Left ventricle myocardium inferior (tissue), 1 donor: ENCODE data around the gene RAB40C. TPM values are rescaled to one million over a fixed set of nuclear protein-coding genes. Genes with fewer than 3 reads are reported as not detected.

Experiments used
- DNase-seq: peaks from one replicate; pipeline ENCODE4 v3.0.0-alpha.2; 2020
- H3K27ac ChIP-seq: fragments of 200-600 bp; replicated peaks from 2 replicates; pipeline ENCODE4 v1.8.0; 2021
- H3K27me3 ChIP-seq: fragments of 200-600 bp; 2 replicates; pipeline ENCODE4 v1.8.0; 2021; ENCODE audit warnings: low read depth
- H3K36me3 ChIP-seq: fragments of 200-600 bp; 2 replicates; pipeline ENCODE4 v1.8.0; 2021
- H3K4me1 ChIP-seq: fragments of 200-600 bp; 2 replicates; pipeline ENCODE4 v1.8.0; 2021
- H3K4me3 ChIP-seq: fragments of 200-600 bp; 2 replicates; pipeline ENCODE4 v1.8.0; 2021; ENCODE audit warnings: mild to moderate bottlenecking, moderate library complexity
- H3K9me3 ChIP-seq: fragments of 200-600 bp; replicated peaks from 2 replicates; pipeline ENCODE4 v1.8.0; 2021
- intact Hi-C: fragments of 100-400 bp; cut with micrococcal nuclease; formaldehyde crosslinking; loops from one replicate; pipeline ENCODE4 v1.11.0; 2022
- total RNA-seq: library from RNA; stranded (reverse); fragmentation: NEBNext Ultra II Directional; extraction: Animal tissue kit (Norgen Biotek cat#: 25700); gene quantifications from one replicate; pipeline ENCODE4 v1.2.1, GENCODE V29; 2021
- TF ChIP-seq, protein P1 (sequence below): fragments of 200-600 bp; IDR thresholded peaks from 2 replicates; pipeline ENCODE4 v1.8.0; 2021; ENCODE audit warnings: antibody characterized with exemption, mild to moderate bottlenecking, borderline replicate concordance
- donor health status: DM: no; HTN: yes; CAD: no; lungs with severe emphysema.

The RAB40C gene
- total RNA-seq, 1 donor from 2014 or later: 10.3 TPM

DNA sequence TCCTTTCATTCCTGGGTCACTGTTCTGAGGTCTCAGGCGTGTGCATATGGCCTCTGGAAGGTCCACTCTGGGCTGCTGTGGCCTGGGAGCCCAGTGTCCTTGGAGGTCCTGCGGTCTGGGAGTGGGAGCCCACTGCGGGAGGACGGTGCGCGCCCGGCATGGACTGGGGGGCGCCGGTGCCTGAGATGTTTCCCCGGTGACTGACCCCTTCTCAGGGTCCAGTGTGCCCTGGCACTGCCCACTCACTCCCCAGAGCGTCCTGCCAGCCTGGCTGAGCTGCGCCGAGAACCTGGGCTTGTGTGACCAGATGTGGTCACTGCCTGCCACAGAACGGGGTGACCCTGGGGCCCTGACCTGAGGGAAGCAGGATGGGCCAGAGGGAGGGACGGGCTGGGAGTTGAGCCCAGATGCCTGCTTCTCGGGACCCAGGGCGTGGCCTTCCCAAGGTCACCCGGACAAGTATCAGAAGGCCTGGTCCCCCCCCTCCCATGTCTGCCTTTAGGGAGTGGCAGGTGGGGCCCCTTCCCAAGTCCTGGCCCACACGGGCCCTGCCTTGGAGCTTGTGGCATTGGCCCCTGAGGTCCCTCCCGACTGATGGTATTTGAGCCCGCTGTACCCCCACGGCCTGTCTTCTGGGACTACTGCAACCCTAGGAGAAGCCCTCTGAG is 84.5 kb downstream of the RAB40C start:
- H3K27me3 ChIP-seq: peaks cover 19% of the 10 kb centered on the region
- TF ChIP-seq, protein P1, sequence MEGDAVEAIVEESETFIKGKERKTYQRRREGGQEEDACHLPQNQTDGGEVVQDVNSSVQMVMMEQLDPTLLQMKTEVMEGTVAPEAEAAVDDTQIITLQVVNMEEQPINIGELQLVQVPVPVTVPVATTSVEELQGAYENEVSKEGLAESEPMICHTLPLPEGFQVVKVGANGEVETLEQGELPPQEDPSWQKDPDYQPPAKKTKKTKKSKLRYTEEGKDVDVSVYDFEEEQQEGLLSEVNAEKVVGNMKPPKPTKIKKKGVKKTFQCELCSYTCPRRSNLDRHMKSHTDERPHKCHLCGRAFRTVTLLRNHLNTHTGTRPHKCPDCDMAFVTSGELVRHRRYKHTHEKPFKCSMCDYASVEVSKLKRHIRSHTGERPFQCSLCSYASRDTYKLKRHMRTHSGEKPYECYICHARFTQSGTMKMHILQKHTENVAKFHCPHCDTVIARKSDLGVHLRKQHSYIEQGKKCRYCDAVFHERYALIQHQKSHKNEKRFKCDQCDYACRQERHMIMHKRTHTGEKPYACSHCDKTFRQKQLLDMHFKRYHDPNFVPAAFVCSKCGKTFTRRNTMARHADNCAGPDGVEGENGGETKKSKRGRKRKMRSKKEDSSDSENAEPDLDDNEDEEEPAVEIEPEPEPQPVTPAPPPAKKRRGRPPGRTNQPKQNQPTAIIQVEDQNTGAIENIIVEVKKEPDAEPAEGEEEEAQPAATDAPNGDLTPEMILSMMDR: no peak
- peak overlapping the region; percentile 61 for H3K4me3 ChIP-seq
- DNase-seq: no peak
- H3K27ac ChIP-seq: peak overlapping the region; percentile 64
- peaks cover 35% of the 10 kb centered on the region for H3K4me1 ChIP-seq
- peaks cover 50% of the 10 kb centered on the region for H3K36me3 ChIP-seq
- intact Hi-C loops: no loop called here
- no peaks in the 10 kb centered on the region for H3K9me3 ChIP-seq

DNA sequence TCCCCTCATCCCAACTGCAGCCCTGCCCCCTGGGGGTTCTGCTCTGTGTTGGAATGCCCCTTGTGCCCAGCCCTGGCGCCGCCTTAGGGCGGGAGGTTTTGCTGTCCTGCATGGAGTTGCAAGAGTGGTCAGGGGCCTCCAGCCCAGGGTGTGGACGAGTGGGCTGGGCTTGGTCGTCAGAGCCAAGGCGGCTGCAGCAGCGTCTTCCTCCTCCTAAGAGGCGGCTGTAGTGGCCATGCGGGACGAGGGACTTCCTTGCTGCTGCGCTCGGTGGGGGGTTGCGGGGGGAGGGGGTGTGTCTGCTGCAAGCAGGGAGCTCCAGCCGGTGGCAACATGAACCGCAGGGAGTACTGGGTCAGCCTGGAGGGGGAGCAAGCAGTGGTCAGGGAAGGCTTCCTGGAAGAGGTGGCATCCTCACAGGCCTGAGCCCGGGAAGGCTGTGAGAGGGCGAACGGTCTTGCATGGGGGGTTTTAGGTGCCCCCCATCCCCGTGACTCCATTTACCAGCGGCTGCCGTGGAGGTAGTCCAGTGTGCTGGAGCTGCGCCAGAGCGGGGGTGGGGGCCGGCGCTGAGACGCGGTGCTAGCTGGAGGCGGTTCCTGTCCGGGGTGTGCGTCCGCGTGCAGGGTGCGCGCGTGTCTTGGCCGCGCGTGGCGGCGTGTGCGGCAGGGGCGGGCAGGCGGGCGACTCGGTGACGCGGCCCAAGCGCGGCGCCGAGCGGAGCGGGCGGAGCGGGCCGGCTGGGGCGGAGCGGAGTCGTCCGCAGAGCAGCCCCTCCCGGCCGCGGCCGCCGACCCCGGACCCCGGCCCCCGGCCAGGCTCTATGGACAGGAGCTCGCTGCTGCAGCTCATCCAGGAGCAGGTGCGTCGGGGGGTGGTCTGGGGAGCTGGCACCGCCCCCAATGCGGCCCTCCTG is 85.4 kb downstream of the RAB40C start, which contains the start of gene RHBDL1:
Gene RHBDL1 (plus strand): TSS at position 704 of the 916 bp plus-strand sequence. CDS start 120 bp downstream, at position 824.
- no peak for DNase-seq
- H3K27me3 ChIP-seq: peaks cover 19% of the 10 kb centered on the region
- H3K9me3 ChIP-seq: no peaks in the 10 kb centered on the region
- H3K4me3 ChIP-seq: peak within 1 kb of the TSS; percentile 61
- H3K27ac ChIP-seq: peak within 1 kb of the TSS; percentile 64
- intact Hi-C loops: no loop called here
- peaks cover 39% of the 10 kb centered on the region for H3K4me1 ChIP-seq
- H3K36me3 ChIP-seq: peaks cover 41% of the 10 kb centered on the region
- TF ChIP-seq, protein P1: no peak

DNA sequence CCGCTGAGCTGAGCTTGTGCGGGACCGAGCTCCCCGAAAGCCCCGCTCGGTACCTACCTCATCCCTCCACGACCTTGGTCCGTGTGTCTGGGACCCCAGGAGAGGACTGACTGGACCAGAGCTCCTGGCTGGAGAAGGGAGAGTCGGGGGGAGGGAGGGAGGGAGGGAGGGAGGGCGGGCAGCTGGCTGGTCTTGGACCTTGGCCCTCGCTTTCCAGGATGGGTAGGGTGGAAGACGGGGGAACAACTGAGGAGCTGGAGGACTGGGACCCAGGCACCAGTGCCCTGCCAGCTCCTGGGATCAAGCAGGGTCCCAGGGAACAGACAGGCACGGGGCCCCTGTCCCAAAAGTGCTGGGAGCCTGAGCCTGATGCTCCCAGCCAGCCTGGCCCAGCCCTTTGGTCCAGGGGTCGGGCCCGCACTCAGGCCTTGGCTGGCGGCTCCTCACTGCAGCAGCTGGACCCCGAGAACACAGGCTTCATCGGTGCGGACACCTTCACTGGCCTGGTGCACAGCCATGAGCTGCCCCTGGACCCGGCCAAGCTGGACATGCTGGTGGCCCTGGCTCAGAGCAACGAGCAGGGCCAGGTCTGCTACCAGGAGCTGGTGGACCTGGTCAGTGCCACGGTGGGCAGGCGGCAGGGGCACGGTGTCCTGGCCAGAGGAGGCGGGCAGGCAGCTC is 86.2 kb downstream of the RAB40C start:
- Histone ChIP-seq H3K36me3 (peaks cover 33% of the 10 kb centered on the region), H3K4me3 (peak overlapping the region; percentile 61), H3K27me3 (peaks cover 19% of the 10 kb centered on the region), H3K9me3 (no peaks in the 10 kb centered on the region), H3K4me1 (peaks cover 46% of the 10 kb centered on the region), H3K27ac (peak overlapping the region; percentile 64)
- TF ChIP-seq, protein P1: no peak
- no peak for DNase-seq
- intact Hi-C loops: no loop called here

DNA sequence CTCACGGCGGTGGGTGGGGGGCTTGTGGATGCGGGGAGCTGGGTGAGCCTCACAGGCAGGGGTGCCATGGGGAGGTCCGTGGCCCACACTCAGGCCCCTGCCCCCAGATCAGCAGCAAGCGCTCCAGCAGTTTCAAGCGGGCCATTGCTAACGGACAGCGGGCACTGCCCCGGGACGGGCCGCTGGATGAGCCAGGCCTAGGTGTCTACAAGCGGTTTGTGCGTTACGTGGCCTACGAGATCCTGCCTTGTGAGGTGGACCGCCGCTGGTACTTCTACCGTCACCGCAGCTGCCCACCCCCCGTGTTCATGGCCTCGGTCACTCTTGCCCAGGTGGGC is 86.7 kb downstream of the RAB40C start:
- Histone ChIP-seq H3K4me3 (no peak overlapping the region), H3K9me3 (no peaks in the 10 kb centered on the region), H3K4me1 (peaks cover 51% of the 10 kb centered on the region), H3K27me3 (peaks cover 19% of the 10 kb centered on the region), H3K27ac (no peak overlapping the region), H3K36me3 (peaks cover 31% of the 10 kb centered on the region)
- TF ChIP-seq, protein P1: no peak
- no peak for DNase-seq
- intact Hi-C loops: no loop called here

DNA sequence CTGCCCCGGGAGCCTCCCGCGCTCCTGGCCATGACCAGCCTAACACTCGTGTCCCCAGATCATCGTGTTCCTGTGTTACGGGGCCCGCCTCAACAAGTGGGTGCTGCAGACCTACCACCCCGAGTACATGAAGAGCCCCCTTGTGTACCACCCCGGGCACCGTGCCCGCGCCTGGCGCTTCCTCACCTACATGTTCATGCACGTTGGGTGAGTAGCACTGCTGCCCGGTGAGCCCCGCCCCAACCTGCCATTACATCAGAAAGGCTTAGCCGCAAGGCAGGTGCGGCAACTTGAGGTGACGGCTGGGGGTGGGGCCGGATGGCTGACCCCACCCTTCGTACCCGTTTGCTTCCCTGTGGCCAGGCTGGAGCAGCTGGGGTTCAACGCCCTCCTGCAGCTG is 87.0 kb downstream of the RAB40C start:
- Histone ChIP-seq H3K4me3 (no peak overlapping the region), H3K27me3 (peaks cover 19% of the 10 kb centered on the region), H3K4me1 (peaks cover 55% of the 10 kb centered on the region), H3K27ac (no peak overlapping the region), H3K9me3 (no peaks in the 10 kb centered on the region), H3K36me3 (peaks cover 31% of the 10 kb centered on the region)
- intact Hi-C loops: no loop called here
- no peak for DNase-seq
- TF ChIP-seq, protein P1: no peak
